ENCODE results near the gene UBE2E2.

Gene UBE2E2

DNA sequence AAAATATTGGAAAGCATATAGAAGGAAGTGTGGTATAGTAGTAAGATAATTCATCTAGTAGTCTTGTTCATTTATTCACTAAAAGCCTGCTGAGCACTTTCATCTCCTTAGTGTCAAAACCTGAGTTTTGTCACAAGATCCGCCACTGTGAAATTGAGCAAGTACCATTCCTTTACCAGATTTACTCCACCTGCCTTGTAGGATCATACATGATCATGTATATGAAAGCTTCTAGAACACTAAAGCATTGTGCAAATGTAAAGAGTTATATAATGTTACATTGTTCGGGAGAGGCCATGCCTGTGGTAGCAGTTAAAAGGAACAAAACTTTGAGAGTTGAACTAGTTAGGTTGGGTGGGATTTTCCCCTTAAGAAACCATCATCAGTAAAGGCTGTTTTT lies 35.0 kb downstream of the UBE2E2 start:
- no peak overlapping the region for H3K4me3 ChIP-seq (ENCODE audit: low read length)
- TF ChIP-seq CTCF (conservative IDR thresholded peaks at IDR 0.05; ENCODE audit: low read length), result no peak
- DNase-seq (ENCODE audit: low read depth), result no peak

DNA sequence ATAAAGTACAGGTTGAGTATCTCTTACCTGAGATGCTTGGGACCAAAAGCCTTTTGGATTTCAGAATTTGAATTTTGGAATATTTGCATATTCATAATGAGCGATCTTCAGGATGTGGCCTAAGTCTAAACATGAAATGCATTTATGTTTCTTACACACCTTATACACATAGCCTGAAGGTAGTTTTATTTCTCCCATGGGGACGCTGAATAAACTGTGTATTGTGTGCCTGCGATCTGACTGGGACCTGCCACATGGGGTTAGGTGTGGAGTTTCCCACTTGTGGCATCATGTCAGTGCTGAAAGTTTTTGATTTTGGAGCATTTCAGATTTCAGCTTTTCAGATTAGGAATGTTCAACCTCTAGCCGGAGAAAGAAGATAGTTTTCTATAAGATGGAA lies 35.5 kb downstream of the UBE2E2 start:
- no peak for TF ChIP-seq CTCF (conservative IDR thresholded peaks at IDR 0.05; ENCODE audit: low read length)
- DNase-seq (ENCODE audit: low read depth), result no peak

DNA sequence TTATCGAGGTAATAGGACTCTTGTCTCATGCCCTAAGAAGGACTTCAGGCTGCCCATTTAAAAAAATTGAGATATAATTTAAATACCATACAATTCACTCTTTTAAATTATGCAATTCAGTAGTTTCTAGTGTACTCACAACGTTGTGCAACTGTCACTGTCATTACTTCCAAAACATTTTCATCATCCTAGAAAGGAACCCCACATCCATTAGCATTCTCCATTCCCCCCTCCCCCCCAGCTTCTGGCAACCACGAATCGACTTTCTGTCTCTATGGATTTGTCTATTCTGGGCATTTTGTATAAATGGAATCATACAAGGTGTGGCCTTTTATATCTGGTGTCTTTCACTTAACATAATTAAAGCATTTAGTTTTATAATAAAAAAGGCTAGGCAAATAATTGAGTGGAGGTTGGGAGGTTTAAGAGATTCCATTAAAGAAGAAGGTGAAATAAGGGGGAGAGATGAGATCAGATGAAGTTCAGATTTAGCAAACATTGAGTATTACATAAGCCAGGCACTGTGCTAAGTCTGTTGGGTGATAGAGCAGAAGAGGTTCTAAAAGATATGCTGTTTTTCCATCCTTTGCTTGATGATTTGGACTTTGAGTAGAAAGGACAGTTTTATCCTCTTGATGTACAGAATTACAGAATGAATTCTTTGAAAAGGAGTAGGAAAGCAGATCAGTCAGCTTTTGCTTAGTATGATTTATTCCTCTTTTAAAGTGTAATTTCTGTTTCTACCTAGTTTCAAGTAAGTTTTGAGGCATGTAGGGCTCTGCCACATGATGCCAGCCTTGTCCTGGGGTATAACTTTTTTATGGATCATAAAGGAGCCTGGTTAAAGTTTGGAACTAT lies 36.3 kb downstream of the UBE2E2 start:
- no peak for DNase-seq (ENCODE audit: low read depth)
- no peak for TF ChIP-seq CTCF (conservative IDR thresholded peaks at IDR 0.05; ENCODE audit: low read length)
- no peak overlapping the region for H3K4me3 ChIP-seq (ENCODE audit: low read length)

More for the DNA sequence above, 35.5 kb downstream of the UBE2E2 start:
- no peak overlapping the region for H3K4me3 ChIP-seq (ENCODE audit: low read length)

- no peak overlapping the region for H3K4me3 ChIP-seq (ENCODE audit: low read length)
- no peak for TF ChIP-seq CTCF (conservative IDR thresholded peaks at IDR 0.05; ENCODE audit: low read length)
- DNase-seq (ENCODE audit: low read depth), result no peak
Observed at GRCh38 chr3:23240171-23240785, 37.2 kb downstream of the UBE2E2 start.

- no peak for DNase-seq (ENCODE audit: low read depth)
- TF ChIP-seq CTCF (conservative IDR thresholded peaks at IDR 0.05; ENCODE audit: low read length), result no peak
- H3K4me3 ChIP-seq (ENCODE audit: low read length), result no peak overlapping the region
Observed at GRCh38 chr3:23241256-23241655, 38.1 kb downstream of the UBE2E2 start.

- H3K4me3 ChIP-seq (ENCODE audit: low read length), result no peak overlapping the region
- no peak for DNase-seq (ENCODE audit: low read depth)
- no peak for TF ChIP-seq CTCF (conservative IDR thresholded peaks at IDR 0.05; ENCODE audit: low read length)
Observed at GRCh38 chr3:23242106-23242505, 39.0 kb downstream of the UBE2E2 start.
